CD4-positive, alpha-beta T cell treated with Interleukin-6 for 4 hours (primary cell): ENCODE measurements around the gene PLEKHB1.

Experiments
- DNase-seq: peaks from one replicate; pipeline ENCODE4 v3.0.0-alpha.2; 2020; ENCODE audit warnings: mixed read lengths

PLEKHB1 gene

GRCh38 chr11:73693899-73694525 is 47.6 kb downstream of the PLEKHB1 start:
- DNase-seq = no peak

- DNase-seq = no peak
Measured at GRCh38 chr11:73705053-73705452, 58.7 kb downstream of the PLEKHB1 start.

DNA sequence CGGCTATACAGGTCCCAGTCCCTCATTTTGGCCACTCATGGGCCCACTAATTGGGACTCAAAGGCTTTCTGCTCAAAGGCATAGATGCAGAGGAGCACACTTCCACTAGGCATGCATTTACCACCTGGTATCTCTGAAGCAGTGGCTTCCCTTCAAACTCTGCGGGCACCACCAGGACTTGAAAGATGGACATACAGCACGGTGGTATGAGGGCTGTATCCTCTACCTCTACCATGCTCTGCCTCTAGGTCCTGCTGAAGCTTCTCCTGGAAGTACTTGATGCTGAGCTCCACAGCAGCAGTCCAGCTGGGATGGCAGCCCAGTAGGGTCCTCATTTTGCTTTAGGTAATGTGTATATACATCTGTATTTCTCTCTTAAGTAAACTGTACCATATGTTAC is 64.6 kb downstream of the PLEKHB1 start:
- no peak for DNase-seq
